Keratinocyte (primary cell): Measurements from ENCODE around the gene PPP1R3F. TPM values are rescaled to one million over a fixed set of nuclear protein-coding genes. Genes with fewer than 3 reads are reported as not detected.

Experiments
- DNase-seq: peaks from one replicate; pipeline ENCODE4 v3.0.0-alpha.2; 2011; ENCODE audit warnings: low read depth, missing footprints, low spot score
- FAIRE-seq: peaks from 2 replicates; lab custom pipeline; 2011; peaks lifted over from hg19 to GRCh38; lab: Jason Lieb, UNC
- H2AFZ ChIP-seq: 2 replicates; pipeline ENCODE4 v1.6.0; 2012; ENCODE audit warnings: low read length, control low read depth, inconsistent platforms; ENCODE audit not compliant: control insufficient read depth
- H3K27ac ChIP-seq: 2 replicates; pipeline ENCODE4 v1.5.1; 2011; ENCODE audit warnings: low read length; ENCODE audit not compliant: control insufficient read depth, insufficient read depth
- H3K27me3 ChIP-seq: 3 replicates; pipeline ENCODE4 v1.6.0; 2011; ENCODE audit warnings: low read length; ENCODE audit not compliant: control insufficient read depth, insufficient read depth; ENCODE audit errors: extremely low read depth
- H3K36me3 ChIP-seq, 2 experiments: 2 replicates in 1 of 2; 3 replicates in 1 of 2; pipeline ENCODE4 v1.5.1; 2011; ENCODE audit warnings: low read length in 2 of 2, mild to moderate bottlenecking in 1 of 2; ENCODE audit not compliant: control insufficient read depth in 2 of 2, insufficient read depth in 2 of 2; ENCODE audit errors: extremely low read depth in 1 of 2
- H3K4me1 ChIP-seq: 3 replicates; pipeline ENCODE4 v1.5.1; 2011; ENCODE audit warnings: low read length; ENCODE audit not compliant: control insufficient read depth, insufficient read depth; ENCODE audit errors: extremely low read depth
- H3K4me2 ChIP-seq: 3 replicates; pipeline ENCODE4 v1.6.0; 2011; ENCODE audit warnings: low read depth, low read length; ENCODE audit not compliant: control insufficient read depth, insufficient read depth; ENCODE audit errors: extremely low read depth
- H3K4me3 ChIP-seq, 3 experiments: fragments of 200-600 bp in 1 of 3; sonication (generic) in 1 of 3; 2 replicates in 2 of 3; 3 replicates in 1 of 3; pipeline ENCODE4 v1.5.1; 2011 to 2016; ENCODE audit warnings: low read length in 3 of 3, mild to moderate bottlenecking in 3 of 3, control low read depth in 2 of 3, inconsistent platforms in 1 of 3, low read depth in 1 of 3, mixed read lengths in 1 of 3, mixed run types in 1 of 3, moderate library complexity in 1 of 3; ENCODE audit not compliant: control insufficient read depth in 2 of 3, insufficient read depth in 2 of 3; ENCODE audit errors: extremely low read depth in 1 of 3
- H3K79me2 ChIP-seq: 2 replicates; pipeline ENCODE4 v1.6.0; 2012; ENCODE audit warnings: low read length; ENCODE audit not compliant: control insufficient read depth, insufficient read depth
- H3K9ac ChIP-seq: 3 replicates; pipeline ENCODE4 v1.6.0; 2011; ENCODE audit warnings: low read length; ENCODE audit not compliant: control insufficient read depth, insufficient read depth; ENCODE audit errors: extremely low read depth
- H3K9me1 ChIP-seq: 3 replicates; pipeline ENCODE4 v1.6.0; 2011; ENCODE audit warnings: low read length; ENCODE audit not compliant: control insufficient read depth, insufficient read depth; ENCODE audit errors: extremely low read depth
- H3K9me3 ChIP-seq: 2 replicates; pipeline ENCODE4 v1.5.1; 2012; ENCODE audit warnings: low read depth, low read length; ENCODE audit not compliant: control insufficient read depth
- H4K20me1 ChIP-seq: 3 replicates; pipeline ENCODE4 v1.6.0; 2011; ENCODE audit warnings: low read length; ENCODE audit not compliant: control insufficient read depth, insufficient read depth; ENCODE audit errors: extremely low read depth
- EZH2 ChIP-seq: IDR thresholded peaks from one replicate; pipeline ENCODE4 v1.6.1; 2012; ENCODE audit warnings: inconsistent platforms, mild to moderate bottlenecking, low read length, moderate library complexity
- dilution Hi-C: fragments of 300-500 bp; cut with MboI; formaldehyde crosslinking; loops from one replicate; pipeline ENCODE4 v1.7.0; 2020; ENCODE audit warnings: low sequenced_read_pairs; ENCODE audit not compliant: extremely low pct_ligation_motif_present
- polyA plus RNA-seq, 5 experiments: library from polyadenylated mRNA; depleted of rRNA in 3 of 5; stranded (reverse) in 3 of 5; stranded (forward) in 1 of 5; unstranded in 1 of 5; fragments of >200 nt; gene quantifications; 1 replicate in 1 of 5; 2 replicates in 3 of 5; 3 replicates in 1 of 5; pipeline versions ENCODE4 v1.2.1 to v1.2.3, GENCODE V29; 2011 to 2012; ENCODE audit warnings: missing spikeins in 2 of 5, low read depth in 1 of 5, low replicate concordance in 1 of 5
- TF ChIP-seq, protein P1 (sequence below), 3 experiments: IDR thresholded peaks in 1 of 3; conservative IDR thresholded peaks in 1 of 3; optimal IDR thresholded peaks in 1 of 3; 2 replicates in 2 of 3; 3 replicates in 1 of 3; pipeline versions ENCODE3 to v1.5.1; 2011; ENCODE audit warnings: low read length in 3 of 3, mild to moderate bottlenecking in 3 of 3, moderate library complexity in 2 of 3, control low read depth in 1 of 3, inconsistent platforms in 1 of 3; ENCODE audit not compliant: insufficient read depth in 2 of 3; ENCODE audit errors: extremely low read depth in 1 of 3

Gene PPP1R3F
- polyA plus RNA-seq, 1 donor (not counting 4 experiments of a cell fraction or from before 2014, with no cell fraction given), result 0.29 TPM

GRCh38 chrX:49250066-49250465 is 19.5 kb upstream of the PPP1R3F start:
- DNase-seq, result no peak
- H3K4me3 ChIP-seq, result no peak overlapping the region
- no peak overlapping the region for H2AFZ ChIP-seq
- peaks cover 2% of the 10 kb centered on the region for H3K9me3 ChIP-seq
- no peaks in the 10 kb centered on the region for H3K9me1 ChIP-seq
- FAIRE-seq, result no peak
- no peak overlapping the region for H3K9ac ChIP-seq
- H4K20me1 ChIP-seq, result no peaks in the 10 kb centered on the region
- no peak overlapping the region for H3K27ac ChIP-seq
- TF ChIP-seq, protein P1, sequence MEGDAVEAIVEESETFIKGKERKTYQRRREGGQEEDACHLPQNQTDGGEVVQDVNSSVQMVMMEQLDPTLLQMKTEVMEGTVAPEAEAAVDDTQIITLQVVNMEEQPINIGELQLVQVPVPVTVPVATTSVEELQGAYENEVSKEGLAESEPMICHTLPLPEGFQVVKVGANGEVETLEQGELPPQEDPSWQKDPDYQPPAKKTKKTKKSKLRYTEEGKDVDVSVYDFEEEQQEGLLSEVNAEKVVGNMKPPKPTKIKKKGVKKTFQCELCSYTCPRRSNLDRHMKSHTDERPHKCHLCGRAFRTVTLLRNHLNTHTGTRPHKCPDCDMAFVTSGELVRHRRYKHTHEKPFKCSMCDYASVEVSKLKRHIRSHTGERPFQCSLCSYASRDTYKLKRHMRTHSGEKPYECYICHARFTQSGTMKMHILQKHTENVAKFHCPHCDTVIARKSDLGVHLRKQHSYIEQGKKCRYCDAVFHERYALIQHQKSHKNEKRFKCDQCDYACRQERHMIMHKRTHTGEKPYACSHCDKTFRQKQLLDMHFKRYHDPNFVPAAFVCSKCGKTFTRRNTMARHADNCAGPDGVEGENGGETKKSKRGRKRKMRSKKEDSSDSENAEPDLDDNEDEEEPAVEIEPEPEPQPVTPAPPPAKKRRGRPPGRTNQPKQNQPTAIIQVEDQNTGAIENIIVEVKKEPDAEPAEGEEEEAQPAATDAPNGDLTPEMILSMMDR (optimal IDR thresholded peaks at IDR 0.05 in 1 of 3, IDR thresholded peaks at IDR 0.05 in 1 of 3, conservative IDR thresholded peaks at IDR 0.05 in 1 of 3; ENCODE audit: extremely low read depth in 1 of 3, insufficient read depth in 2 of 3, low read length in 3 of 3), result no peak
- TF ChIP-seq EZH2, result no peak
- dilution Hi-C loops, result no loop called here
- H3K4me2 ChIP-seq, result no peak overlapping the region
- no peaks in the 10 kb centered on the region for H3K4me1 ChIP-seq
- no peaks in the 10 kb centered on the region for H3K79me2 ChIP-seq
- no peaks in the 10 kb centered on the region for H3K27me3 ChIP-seq
- no peaks in the 10 kb centered on the region for H3K36me3 ChIP-seq

DNA sequence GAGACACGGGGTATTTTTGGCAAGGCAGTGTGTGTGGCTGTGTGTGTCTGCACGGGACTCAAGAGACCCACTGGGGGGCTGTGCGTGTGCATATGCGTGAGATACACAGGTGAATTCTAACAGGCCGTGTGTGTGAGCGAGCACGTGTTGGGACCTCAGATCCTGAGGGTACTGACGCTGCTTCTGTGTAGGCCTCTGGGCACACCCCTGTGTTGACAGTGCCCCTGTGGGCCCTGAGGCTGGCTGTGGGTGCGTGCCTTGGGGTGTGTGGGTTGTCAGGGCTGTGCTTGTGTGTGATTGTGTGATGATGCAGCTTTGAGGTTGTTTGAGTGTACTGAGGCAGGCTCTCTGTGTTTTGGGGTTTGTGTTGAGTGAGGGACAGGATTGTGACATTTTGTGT is 19.0 kb upstream of the PPP1R3F start:
- Histone ChIP-seq H3K79me2 (no peaks in the 10 kb centered on the region), H3K9ac (no peak overlapping the region), H3K27ac (no peak overlapping the region), H3K36me3 (no peaks in the 10 kb centered on the region), H3K9me1 (no peaks in the 10 kb centered on the region), H3K4me2 (no peak overlapping the region), H3K4me3 (no peak overlapping the region), H3K27me3 (no peaks in the 10 kb centered on the region), H3K9me3 (peaks cover 2% of the 10 kb centered on the region), H3K4me1 (no peaks in the 10 kb centered on the region), H2AFZ (no peak overlapping the region), H4K20me1 (no peaks in the 10 kb centered on the region)
- dilution Hi-C loops, result no loop called here
- DNase-seq, result no peak
- FAIRE-seq, result no peak
- no peak for TF ChIP-seq EZH2
- TF ChIP-seq, protein P1 (optimal IDR thresholded peaks at IDR 0.05 in 1 of 3, IDR thresholded peaks at IDR 0.05 in 1 of 3, conservative IDR thresholded peaks at IDR 0.05 in 1 of 3; ENCODE audit: extremely low read depth in 1 of 3, insufficient read depth in 2 of 3, low read length in 3 of 3), result no peak
